Hepatocyte (in vitro differentiated cells): ENCODE results near the gene FGGY.

Source experiments
- EZH2phosphoT487 ChIP-seq: fragments of 200-600 bp; sonication (generic); IDR thresholded peaks from one replicate; pipeline ENCODE4 v1.6.1; 2018; ENCODE audit warnings: antibody characterized with exemption, mild to moderate bottlenecking, low read depth, moderate library complexity; ENCODE audit not compliant: unreplicated experiment, severe bottlenecking
- TF ChIP-seq, protein P1 (sequence below): fragments of 200-600 bp; sonication (generic); IDR thresholded peaks from 2 replicates; pipeline ENCODE4 v1.5.1; 2016; ENCODE audit warnings: antibody characterized with exemption, mild to moderate bottlenecking; ENCODE audit not compliant: poor library complexity

DNA sequence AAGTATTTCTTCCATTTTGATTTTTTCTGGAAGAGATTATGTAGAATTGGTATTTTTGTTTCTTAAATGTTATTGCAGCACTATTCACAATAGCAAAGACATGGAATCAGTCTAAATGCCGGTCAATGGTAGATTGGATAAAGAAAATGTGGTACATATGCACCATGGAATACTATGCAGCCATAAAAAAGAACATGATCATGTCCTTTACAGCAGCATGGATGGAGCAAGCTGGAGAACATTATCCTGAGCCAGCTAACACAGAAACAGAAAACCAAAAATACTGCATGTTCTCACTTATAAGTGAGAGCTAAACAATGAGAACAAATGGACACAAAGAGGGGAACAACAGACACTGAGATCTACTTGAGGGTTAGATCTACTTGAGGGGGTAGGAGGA, 5.4 kb downstream of the FGGY start:
- TF ChIP-seq, protein P1, sequence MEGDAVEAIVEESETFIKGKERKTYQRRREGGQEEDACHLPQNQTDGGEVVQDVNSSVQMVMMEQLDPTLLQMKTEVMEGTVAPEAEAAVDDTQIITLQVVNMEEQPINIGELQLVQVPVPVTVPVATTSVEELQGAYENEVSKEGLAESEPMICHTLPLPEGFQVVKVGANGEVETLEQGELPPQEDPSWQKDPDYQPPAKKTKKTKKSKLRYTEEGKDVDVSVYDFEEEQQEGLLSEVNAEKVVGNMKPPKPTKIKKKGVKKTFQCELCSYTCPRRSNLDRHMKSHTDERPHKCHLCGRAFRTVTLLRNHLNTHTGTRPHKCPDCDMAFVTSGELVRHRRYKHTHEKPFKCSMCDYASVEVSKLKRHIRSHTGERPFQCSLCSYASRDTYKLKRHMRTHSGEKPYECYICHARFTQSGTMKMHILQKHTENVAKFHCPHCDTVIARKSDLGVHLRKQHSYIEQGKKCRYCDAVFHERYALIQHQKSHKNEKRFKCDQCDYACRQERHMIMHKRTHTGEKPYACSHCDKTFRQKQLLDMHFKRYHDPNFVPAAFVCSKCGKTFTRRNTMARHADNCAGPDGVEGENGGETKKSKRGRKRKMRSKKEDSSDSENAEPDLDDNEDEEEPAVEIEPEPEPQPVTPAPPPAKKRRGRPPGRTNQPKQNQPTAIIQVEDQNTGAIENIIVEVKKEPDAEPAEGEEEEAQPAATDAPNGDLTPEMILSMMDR: no peak
- no peak for TF ChIP-seq EZH2phosphoT487
